RKO (cell line): ENCODE measurements around the gene LETMD1.
"Not testable (repeated sequence)": the region's sequence is repeated elsewhere in the genome, so short reads cannot be mapped to it uniquely, and the experiment has no call there.

Experiments
- DNase-seq: peaks from one replicate; pipeline ENCODE4 v3.0.0-alpha.2; 2016; ENCODE audit warnings: low spot score

LETMD1 gene

DNA sequence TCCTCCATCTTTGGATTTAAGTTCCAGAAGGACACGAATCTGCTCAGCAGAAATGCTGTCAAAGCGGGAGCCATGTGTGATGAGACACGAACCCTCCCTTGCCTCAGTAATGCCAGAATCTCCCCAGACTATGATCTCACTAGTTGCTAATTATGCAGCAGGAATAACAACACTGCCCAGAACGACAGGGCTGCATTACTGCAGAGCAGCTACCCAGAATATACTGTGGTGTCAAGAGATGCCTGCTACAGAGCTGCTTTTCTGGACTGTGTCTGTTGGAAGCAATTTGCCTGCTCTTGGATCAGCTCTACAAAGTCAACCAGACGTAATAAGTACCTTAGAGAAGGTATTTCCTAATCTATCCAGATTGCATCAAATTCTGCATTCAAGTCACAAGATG is 29.8 kb downstream of the LETMD1 start:
- no peak for DNase-seq

DNA sequence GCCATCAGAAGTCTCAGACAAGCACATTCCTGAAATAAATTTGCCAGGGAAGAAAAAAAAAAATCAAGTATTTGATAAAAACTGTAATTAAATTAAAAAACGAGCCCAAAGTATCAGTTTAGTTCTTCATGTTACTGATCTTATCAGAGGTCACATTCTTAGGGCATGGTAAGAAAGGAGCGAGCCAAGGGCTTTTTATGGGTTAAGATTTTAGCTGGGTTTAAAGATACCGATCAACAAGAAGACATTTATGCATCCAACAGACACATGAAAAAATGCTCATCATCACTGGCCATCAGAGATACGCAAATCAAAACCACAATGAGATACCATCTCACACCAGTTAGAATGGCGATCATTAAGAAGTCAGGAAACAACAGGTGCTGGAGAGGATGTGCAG is 30.2 kb downstream of the LETMD1 start:
- not testable (repeated sequence) for DNase-seq

DNA sequence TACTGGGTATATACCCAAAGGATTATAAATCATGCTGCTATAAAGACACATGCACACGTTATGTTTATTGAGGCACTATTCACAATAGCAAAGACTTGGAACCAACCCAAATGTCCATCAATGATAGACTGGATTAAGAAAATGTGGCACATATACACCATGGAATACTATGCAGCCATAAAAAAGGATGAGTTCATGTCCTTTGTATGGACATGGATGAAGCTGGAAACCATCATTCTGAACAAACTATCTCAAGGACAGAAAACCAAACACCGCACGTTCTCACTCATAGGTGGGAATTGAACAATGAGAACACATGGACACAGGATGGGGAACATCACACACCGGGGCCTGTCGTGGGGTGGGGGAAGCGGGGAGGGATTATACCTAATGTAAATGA is 30.7 kb downstream of the LETMD1 start:
- not testable (repeated sequence) for DNase-seq

DNA sequence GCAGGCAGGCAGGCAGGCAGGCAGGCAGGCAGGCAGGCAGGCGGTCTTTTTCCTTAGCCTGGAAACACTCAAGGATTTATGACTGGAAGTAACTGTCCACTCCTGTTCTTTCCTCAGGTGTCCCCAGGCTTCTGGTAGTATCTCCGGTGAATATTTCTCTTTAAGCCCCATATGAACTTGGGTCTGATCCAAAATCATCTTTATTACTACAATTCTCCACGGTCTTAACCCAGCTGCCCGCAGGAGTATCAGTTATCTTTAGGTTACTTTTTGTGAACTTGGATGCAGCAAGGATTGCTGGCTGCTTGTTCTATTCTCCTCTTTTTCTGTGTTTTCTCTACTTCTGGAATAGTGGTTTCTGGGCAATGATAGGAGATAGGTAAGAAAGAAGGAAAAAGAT is 32.0 kb downstream of the LETMD1 start:
- DNase-seq = no peak

DNA sequence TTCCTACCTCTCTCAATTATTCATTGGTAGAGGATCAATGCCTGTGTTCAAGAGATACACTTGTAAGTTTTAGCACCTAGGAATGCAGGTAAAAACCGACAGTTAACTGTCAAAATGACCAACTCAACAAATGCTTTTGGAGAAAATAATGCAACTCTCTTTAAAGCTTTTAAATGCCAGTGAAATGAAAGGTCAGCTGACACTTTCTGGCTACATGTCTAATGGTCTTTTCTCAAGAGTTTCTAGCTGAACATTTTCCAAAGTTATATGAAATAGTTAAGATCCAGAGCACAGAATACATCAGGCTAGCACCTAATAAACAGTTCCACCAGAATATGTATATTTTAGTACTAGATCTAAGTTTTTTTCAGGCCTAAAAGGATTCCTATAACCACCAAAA is 33.3 kb downstream of the LETMD1 start:
- DNase-seq = no peak

DNA sequence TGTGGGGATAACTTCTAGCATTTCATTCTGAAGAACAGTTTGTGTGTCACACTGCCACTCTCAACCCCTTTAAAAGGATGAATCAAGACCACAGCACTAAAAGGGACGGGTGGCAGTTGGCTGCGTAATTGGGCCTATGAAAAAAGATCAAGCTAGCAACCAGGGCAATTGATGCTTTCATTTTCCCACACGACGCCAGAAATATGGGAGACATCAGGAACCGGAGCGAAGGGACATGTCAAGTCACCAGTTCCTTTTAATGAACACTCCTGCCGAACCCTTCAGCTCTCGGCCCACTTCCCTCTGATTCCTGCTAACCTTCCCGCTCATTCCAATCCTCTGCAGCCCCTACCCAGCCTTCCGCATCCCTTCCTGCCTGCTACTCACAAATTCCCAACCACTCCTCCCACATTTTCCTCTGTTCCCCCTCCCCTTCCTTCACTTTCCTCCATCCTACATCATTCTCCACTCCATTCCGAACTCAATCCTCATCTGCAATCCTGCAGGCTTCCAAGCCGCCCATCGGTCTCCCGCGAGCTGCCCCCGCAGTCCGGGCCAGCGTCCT is 34.5 kb downstream of the LETMD1 start:
- DNase-seq = peak; percentile 67

DNA sequence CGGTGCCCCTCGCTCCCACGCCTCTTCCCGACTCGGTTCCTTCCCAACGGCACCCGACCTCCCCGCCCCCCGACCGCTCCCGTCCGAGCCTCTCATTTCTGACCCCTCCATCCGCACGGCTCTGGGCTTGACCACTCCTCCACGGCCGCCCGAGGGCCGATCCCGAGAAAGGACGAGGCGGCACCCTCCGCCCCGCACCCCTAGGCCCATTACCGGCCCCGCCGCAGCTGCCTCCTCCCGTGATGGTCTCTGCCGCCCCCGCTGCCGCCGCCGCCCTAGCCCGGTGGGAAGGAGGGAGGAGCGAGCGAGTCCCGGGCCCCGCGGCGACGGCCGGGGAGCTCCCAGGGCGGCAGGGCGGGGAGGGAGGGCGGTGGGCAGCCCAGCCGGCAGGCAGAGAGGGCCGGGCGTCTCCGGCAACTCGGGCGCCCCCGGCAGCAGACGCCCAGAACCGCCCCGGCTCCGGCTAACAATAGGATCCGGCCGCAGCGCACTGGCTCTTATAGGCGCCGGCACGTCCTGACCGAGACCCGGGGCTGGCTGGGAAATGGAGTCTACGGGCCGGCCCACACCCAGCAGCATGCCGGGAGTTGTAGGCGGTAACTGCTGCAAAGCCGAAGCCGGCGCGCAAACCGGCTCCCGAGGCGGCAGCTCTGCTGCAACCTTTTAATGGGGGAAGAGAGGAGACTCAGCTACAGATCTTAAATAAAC is 35.2 kb downstream of the LETMD1 start, which contains the start of gene CSRNP2:
CSRNP2 (minus strand) TSS at position 471 of the 708 bp plus-strand sequence. CDS start 7,035 bp downstream, outside the sequence.
- DNase-seq = peak; percentile 96

DNA sequence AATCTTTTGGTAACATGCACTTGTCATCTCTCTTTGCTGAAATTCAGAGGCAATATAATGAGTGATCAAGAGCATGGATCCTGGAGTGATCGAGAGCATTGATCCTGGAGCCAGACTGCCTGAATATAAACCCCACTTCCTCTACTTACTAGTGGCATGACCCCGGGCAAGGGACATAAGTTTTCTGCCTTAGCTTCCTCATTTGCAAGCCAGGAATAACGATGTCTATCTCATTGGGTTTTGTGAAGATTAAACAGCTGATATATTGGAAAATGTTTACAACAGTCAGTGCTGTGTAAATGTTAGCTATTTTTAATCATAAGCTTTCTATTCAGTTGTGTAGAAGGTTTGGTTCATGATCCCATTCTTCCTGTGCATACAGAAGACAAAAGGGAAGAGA is 37.6 kb downstream of the LETMD1 start:
- DNase-seq = no peak

DNA sequence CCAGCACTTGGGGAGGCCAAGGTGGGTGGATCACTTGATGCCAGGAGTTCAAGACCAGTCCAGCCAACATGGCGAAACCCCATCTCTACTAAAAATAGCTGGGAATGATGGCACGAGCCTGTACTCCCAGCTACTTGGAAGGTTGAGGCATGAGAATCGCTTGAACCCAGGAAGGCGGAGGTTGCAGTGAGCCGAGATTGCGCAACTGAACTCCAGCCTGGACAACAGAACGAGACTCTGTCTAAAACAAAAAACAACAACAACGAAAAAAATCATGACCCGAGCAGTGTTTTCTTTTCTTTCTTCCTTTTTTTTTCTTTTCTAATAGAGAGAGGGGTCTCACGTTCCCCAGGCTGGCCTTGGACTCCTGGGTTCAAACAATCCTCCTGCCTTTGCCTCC is 38.8 kb downstream of the LETMD1 start:
- DNase-seq = no peak

DNA sequence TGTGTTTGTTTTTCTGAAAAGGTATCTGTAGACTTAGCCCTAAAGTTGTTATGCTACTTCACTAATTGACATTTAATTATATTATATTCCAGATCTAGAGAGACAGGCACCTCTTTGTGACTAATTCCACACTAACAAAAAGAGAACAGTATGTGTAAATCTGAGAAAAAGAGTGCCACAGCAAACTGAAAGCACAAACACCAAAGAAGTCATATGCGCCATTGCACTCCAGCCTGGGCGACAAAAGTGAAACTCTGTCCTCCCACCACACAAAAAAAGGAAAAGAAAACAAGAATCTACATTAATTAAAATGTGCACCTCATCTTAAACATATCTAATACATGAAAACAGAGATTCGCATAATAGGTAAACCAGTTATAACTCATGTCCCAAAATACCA is 39.7 kb downstream of the LETMD1 start:
- DNase-seq = no peak

DNA sequence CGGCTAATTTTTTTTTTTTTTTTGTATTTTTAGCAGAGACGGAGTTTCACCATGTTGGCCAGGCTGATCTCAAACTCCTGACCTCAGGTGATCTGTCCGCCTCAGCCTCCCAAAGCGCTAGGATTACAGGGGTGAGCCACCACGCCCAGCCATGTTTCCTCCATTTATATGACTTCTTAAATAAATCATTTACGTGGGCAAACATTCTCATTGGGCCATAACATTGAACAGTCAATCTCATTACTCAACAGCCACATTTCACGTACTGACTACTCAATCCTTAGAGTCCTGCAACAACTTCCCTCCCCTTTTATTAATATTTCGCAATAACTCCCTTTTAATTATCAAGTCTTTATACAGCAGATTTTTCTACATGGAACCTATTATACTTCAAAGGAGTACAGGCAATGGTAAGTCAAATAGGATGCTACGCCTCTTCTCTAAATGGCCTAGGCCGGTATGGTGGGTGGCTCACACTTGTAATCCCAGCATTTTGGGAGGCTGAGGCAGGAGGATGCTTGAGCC is 42.6 kb downstream of the LETMD1 start:
- DNase-seq = no peak

DNA sequence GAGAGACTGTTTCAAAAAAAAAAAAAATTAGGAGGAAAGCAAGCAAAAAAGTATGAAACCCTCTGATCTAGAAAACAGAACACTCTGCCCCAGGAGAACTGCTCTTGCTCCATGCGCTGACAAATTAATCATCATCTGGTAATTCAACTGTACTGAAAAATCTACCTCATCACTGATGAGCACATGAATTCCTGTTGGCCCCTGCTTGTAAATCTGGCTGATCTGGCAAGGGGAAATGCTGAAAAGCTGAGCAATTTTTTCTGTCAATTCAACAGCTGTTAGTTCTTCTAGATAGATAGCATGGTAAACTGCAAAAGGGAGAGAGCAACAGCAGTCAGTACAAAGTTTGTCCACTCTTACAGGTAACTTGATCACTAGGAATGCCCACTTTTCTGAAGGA is 50.5 kb downstream of the LETMD1 start:
- DNase-seq = peak; percentile 19

DNA sequence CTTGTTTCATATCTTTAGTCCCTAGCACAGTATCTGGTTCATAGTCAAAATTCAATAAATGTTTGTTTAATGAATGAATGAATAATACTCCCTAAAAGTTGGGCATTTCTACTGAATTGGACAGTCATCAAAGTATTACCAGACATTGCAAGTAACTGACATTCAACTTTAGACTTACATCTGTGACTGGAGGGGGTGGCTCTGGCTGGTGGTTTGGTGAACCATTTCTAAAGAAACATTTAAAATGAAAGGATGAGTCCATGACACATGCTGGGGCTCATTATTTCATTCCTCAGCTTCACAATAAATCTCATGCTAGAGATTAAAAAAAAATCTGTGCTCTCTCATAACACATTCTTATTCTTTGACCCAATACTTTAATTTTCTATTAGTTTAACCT is 55.9 kb downstream of the LETMD1 start:
- no peak for DNase-seq

DNA sequence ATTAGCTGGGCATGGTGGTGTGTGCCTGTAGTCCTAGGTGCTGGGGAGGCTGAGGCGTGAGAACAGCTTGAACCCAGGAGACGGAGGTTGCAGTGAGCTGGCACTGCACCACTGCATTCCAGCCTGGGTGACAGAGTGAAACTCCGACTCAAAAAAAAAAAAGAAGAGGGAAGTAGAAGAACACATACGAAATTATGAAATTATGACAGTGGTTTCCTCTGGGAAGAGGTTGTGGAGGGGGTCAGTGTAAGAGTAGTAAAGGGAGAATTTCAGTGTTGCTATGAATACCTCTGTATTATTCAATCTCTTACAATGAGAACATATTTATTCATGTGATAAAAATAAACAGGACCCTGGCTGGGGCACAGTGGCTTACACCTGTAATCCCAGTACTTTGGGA is 60.0 kb downstream of the LETMD1 start:
- DNase-seq = no peak
